Stimulated activated CD4-positive, alpha-beta T cell treated with anti-CD3 and anti-CD28 coated beads, Interleukin-12 subunit alpha, Interleukin-12 subunit beta, amount 100 ng/mL, for 4 hours (primary cell): ENCODE data around the gene FUT1.
A peak's percentile ranks its signal among the peaks of the same experiment; 100 is the strongest.
"Not testable (repeated sequence)": the region's sequence is repeated elsewhere in the genome, so short reads cannot be mapped to it uniquely, and the experiment has no call there.

Experiments
- DNase-seq: peaks from one replicate; pipeline ENCODE4 v3.0.0-alpha.2; 2020

The FUT1 gene

GRCh38 chr19:48740164-48740972, 12.1 kb downstream of the FUT1 start, which contains the start of gene RASIP1:
RASIP1 (minus strand) TSS chr19:48740610; CDS start chr19:48740282, 328 bp downstream.
- DNase-seq: no peak

DNA sequence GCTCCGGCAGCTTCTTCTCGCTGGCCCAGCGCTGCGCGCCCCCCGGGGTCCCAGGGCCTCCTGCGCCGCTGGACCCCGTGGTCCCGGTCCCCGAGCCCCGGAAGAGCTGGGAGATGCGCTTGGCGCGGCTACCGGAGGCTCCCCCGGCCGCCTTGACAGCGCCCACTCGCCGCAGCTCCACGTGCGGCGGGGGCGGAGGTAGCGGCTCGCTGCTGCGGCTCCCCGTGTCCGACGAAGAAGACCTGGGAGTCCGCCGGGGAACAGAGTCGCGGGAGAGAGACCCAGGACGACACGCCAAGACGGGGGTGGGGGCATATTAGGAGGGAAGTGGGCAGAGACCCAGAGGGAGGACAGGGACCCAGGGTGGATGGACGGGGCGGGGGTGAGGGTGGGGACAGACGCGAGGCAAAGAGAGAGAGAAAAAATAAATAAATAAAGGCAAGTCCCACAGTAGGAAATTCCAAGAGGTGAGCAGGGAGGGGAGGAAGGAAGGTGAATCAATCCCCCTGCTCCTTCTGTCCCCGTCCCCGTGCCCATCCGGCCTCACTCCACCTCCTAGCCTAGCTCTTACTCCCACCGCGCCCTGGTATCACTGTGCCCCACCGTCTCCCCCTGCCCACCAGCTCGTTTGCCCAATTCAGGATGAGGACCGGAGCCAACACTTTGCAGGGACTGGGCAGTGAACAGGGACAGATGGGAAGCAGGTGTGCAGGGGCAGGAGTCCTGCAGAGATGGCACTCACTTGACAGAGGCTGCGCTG, 12.9 kb downstream of the FUT1 start:
- DNase-seq: no peak

- DNase-seq: peak; percentile 96
These were observed 13.7 kb downstream of the FUT1 start for GRCh38 chr19:48738557-48739403.

DNA sequence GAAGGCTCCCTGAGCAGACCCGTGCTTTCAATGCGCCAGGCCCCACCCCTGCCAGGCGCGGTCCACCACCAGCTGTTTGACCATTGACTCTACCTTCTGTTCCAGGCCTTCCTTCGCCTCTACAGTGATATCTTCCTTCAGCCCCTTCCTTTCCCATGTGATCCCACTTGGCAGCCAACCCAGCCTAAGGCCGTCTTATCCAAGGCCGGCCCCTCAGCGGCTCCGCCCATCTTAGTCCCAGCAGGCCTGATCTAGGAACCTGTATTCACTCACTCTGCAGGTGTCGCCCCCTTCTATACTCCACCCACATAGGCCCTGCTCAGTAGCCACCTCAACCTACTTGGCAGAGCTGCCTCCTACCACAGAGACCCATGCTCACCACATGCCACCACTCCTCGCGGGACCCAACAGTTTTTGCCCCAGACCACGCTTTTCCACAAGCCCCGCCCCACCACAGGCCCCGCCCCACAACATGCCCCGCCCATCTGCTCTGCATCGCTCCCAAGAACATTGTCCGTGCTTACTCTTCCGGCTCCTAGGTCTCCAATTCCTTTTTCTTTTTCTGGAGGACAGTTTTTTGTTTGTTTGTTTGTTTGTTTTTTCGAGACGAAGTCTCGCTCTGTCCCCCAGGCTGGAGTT, 15.0 kb downstream of the FUT1 start:
- no peak for DNase-seq

- no peak for DNase-seq
These were observed 17.3 kb downstream of the FUT1 start for GRCh38 chr19:48735031-48735615.

GRCh38 chr19:48734625-48735024, 17.8 kb downstream of the FUT1 start:
- no peak for DNase-seq

GRCh38 chr19:48731452-48731851, 21.0 kb downstream of the FUT1 start:
- no peak for DNase-seq

GRCh38 chr19:48728911-48729664, 23.4 kb downstream of the FUT1 start:
- no peak for DNase-seq

GRCh38 chr19:48726556-48726955, 25.9 kb downstream of the FUT1 start:
- no peak for DNase-seq

DNA sequence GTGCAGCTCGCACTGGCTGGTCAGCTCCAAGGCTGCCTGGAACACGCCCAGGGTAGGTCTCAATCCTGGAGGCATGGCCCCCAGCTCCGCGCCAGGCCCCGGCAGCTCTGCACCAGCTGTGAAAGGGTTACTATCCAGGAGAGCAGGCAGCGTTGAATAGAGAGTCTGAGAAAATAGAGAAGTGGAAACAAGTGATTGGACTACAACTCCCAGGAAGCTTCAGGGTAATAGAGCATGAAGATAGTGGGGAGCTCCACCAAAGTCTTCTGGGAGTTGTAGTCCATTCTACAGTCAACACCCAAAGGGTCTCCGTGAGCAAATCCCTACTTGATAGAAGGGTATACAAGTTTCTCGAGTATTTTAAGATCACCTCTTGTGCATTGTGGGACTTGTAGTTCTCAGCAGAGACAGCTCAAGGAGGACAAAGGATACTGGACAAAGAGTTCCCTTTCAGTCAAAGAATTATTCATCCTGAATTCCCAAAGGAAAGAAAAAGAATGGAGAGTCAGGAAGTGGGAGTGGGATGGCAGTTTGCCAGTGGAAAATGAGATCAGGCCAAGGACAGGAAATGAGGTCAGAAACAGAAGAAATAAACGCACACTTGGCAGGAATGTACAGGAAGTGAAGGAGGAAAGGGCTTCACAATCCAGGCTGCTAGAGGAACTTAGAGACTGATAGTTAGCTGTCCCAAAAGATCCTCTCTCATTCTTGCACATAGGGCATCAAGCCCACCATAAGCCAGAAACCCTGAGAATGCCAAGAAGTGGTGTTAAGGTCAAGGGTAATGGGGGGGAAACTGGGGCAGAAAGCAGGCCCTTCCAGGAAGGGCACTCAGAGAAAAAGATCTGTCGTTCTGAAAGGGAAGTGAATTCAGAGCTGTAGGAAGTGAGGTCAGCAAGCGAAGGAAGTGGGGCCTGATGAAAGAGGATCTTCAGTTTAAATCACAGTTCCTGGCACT, 27.4 kb downstream of the FUT1 start:
- DNase-seq: no peak

DNA sequence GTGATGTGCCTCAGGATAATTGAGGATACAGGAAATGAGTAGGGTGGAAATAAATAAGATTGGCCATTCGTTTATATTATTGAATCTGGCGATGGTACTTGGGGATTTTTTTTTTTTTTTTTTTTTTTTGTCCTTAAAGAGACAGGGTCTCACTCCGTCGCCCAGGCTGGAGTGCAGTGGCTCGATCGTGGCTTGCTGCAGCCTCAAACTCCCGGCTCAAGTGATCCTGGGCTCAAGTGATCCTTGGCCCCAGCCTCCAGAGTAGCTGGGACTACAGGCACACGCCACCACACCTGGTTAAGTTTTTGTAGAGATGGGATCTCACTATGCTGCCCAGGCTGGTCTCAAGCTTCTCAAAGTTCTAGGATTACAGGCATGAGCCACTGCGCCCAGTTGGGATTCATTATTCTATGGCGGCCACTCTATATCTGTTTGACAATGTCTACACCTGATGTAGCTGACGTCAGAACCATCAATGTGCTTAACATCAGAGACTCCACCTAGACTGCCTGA, 30.2 kb downstream of the FUT1 start:
- DNase-seq: no peak

GRCh38 chr19:48720613-48721296, 31.7 kb downstream of the FUT1 start:
- peak; percentile 86 for DNase-seq

DNA sequence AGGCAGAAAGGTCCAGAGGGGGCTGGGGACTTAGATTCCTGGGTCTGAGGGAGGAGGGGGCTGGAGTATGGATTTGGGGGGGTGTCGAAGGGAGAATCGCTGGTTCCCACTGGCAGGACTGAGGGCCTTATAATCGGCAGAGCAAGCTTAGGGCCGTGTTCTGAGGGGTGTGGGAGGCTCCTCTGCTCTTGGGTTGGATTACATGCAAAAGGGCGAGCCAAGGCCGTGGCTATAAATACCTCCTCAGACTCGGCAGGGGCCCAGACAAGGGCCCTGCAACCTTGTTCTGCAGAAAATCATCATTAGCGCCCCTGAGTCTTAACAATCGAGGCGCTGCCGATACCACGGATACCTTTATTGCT, 32.2 kb downstream of the FUT1 start:
- DNase-seq: no peak

- DNase-seq: no peak
These were observed 32.9 kb downstream of the FUT1 start, which contains the start of gene MAMSTR for GRCh38 chr19:48719263-48720171. MAMSTR (minus strand) TSS chr19:48719725; CDS start chr19:48719031, 694 bp downstream.

- DNase-seq: no peak
These were observed 33.7 kb downstream of the FUT1 start for GRCh38 chr19:48718711-48719231.

- DNase-seq: not testable (repeated sequence)
These were observed 34.3 kb downstream of the FUT1 start for GRCh38 chr19:48718106-48718505.

DNA sequence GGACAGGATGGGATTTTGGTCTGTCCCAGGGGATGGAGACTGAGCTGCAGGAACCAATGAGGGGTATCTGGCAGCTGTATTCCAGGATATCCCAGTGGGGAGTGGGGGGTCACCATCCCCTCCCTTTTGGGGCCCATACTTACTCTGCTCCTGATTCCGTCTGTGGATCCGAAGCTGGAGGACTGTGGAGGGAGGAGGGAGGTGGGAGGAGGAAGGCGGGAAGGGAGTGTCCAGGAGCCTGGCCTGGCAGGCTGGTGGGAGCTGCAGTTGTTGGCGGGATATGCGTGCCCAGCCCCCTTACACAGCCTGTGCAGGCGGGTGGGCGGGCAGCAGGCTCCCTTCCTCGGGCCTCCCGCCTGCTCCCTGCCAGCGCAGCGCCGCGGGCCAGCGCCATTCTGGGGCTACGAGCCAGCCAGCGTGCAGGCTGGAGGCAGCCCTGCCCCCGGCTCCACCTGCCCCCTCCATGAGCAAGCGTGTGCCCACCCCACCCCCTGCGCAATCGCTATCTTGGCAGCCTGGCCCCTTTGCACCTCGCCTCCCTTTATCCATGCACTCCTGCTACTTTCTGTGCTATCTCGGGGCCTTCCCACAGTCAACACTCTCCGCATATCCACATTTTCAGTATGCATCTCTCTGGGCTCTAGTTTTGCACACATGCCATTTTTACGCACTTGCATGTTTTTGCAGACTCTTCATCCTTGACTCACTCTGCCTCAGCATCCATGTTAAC, 35.7 kb downstream of the FUT1 start:
- no peak for DNase-seq
